GM10266 (cell line): ENCODE results near the gene HTR3E.
"Not testable (repeated sequence)": the region's sequence is repeated elsewhere in the genome, so short reads cannot be mapped to it uniquely, and the experiment has no call there.

Experiments used
- DNase-seq: peaks from one replicate; pipeline ENCODE4 v3.0.0; 2012; ENCODE audit errors: extremely low spot score
- TF ChIP-seq, protein P1 (sequence below): IDR thresholded peaks from 2 replicates; pipeline ENCODE4 v1.5.1; 2012; ENCODE audit warnings: mild to moderate bottlenecking, low read depth; ENCODE audit not compliant: control insufficient read depth, insufficient read depth; ENCODE audit errors: missing control alignments

HTR3E gene

DNA sequence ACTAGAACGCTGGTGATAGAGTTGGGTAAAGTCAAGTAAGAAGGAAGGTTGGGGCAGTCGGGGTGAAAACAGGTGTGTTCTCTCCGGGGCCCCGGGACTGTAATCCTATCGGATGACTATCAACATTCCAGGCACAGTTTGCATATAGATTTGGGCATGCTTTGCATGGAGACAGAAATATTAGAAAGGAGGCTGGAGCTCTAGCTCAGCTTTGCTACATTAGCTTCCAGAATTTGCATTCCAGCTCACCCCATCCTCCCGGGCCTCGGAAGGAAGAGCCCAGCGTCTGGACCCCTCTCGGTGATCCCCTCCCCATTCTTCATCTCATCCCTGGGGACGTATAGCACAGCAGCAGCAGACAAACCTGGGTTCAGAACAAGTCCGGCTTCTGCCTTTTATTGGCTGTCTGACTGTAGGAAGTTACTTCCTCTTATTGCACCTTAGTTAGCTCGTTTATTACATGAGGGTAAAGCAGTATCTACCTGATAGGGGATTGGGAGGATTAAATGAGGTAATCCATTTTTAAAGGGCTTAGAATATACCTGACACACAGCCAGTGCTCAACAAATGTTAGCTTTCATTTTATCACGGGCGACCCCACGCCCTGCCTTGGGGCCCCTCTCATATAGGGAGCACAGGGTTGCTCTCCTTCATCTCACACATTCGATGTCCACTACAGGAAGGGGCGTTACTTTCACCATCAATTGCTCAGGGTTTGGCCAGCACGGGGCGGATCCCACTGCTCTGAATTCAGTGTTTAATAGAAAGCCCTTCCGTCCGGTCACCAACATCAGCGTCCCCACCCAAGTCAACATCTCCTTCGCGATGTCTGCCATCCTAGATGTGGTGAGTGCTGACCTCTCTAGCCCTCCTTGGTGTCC, 3.2 kb downstream of the HTR3E start:
- TF ChIP-seq, protein P1, sequence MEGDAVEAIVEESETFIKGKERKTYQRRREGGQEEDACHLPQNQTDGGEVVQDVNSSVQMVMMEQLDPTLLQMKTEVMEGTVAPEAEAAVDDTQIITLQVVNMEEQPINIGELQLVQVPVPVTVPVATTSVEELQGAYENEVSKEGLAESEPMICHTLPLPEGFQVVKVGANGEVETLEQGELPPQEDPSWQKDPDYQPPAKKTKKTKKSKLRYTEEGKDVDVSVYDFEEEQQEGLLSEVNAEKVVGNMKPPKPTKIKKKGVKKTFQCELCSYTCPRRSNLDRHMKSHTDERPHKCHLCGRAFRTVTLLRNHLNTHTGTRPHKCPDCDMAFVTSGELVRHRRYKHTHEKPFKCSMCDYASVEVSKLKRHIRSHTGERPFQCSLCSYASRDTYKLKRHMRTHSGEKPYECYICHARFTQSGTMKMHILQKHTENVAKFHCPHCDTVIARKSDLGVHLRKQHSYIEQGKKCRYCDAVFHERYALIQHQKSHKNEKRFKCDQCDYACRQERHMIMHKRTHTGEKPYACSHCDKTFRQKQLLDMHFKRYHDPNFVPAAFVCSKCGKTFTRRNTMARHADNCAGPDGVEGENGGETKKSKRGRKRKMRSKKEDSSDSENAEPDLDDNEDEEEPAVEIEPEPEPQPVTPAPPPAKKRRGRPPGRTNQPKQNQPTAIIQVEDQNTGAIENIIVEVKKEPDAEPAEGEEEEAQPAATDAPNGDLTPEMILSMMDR: no peak
- DNase-seq: no peak

DNA sequence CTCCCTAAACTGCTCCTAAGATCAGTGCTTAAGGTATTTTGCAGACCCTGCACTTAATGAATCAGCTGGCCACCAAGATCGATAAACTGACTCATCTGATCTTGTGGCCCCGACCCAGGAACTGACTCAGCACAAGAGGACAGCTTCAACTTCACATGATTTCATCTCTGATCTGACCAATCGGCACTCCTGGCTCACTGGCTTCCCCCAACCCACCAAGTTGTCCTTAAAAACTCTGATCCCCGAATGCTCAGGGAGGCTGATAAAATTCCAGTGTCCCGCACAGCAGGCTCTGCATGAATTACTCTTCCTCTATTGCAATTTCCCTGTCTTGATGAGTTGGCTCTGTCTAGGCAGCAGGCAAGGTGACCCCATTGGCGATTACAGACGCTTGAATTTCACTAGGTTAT, 13.5 kb downstream of the HTR3E start:
- DNase-seq: no peak

DNA sequence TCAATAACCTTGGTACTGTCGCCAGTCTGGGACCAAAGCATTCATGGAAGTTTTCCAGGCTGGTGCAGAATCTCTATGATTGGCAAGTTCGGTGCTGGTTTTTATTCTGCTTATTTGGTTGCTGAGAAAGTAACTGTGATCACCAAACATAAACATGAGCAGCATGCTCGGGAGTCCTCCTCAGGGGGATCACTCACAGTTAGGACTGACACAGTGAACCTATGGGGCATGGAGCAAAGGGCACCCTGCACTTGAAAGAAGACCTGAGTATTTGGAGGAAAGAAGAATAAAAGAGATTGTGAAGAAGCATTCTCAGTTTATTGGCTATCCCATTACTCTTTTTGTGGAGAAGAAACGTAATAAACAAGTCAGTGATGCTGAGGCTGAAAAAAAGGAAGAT, 19.2 kb downstream of the HTR3E start:
- DNase-seq: no peak

More for the DNA sequence above, 13.5 kb downstream of the HTR3E start:
- TF ChIP-seq, protein P1: no peak

DNA sequence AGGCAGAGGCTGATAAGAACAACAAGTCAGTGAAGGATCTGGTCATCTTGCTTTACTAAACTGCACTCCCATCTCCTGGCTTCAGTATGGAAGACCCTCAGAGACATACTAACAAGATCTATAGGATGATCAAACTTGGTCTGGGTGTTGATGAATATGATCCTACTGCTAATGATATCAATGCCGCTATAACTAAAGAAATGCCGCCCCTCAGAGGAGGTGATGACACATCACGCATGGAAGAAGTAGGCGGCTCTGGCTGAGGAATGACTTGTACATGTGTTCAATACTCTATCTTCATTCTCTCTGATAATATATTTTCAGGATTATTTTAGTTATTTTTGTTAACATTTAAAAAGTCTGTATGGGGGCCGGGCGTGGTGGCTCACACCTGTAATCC, 20.8 kb downstream of the HTR3E start:
- DNase-seq: no peak
- TF ChIP-seq, protein P1: no peak

More for the DNA sequence above, 19.2 kb downstream of the HTR3E start:
- TF ChIP-seq, protein P1: no peak

DNA sequence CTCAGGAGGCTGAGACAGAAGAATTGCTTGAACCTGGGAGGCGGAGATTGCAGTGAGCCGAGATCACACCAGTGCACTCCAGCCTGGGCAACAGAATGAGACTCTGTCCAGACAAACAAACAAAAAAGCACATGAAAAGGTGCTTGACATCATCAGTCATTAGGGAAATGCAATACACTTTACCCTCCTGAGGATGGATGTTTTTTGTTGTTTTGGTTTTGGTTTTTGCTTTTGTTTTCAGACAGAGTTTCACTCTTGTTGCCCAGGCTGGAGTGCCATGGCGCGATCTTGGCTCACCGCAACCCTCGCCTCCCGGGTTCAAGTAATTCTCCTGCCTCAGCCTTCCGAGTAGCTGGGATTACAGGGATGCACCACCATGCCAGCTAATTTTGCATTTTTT, 24.2 kb downstream of the HTR3E start:
- DNase-seq: not testable (repeated sequence)

DNA sequence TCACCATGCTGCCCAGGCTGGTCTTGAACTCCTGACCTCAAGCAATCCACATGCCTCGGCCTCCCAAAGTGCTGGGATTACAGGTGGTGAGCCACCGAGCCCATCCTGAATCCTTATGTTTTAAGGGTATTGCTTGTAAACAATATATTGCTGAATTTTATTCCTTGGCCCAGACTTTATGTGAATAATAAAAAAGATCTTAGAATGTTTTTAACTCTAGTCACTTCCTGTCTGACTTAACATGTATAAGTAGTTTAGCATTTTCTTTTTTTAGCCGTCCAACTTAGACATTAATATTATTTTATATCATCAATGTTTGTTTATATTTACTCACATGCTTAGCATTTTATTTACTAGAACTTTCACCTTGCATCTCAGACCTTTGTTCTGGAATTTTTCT, 29.1 kb downstream of the HTR3E start:
- TF ChIP-seq, protein P1: no peak
- DNase-seq: no peak

DNA sequence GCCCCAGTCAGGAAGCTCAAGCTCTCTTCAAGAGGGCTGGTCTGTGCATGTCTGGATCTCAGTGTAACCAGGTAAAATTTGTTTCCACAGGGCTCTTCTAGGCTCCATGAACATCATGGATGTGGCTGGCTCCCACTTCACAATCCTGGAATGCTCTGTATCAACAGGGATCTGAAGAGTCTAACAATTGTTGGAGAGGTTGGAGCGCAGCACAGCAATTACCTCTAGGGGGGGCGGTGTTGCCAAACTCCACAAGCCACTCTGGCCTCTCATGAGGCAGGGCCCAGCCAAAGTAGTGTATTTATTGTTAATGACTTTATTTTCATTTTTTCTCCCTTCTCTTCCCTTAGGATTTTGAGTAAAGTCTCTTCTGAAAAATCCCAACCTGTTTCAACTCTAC, 32.1 kb downstream of the HTR3E start:
- DNase-seq: no peak
- TF ChIP-seq, protein P1: peak; percentile 65

DNA sequence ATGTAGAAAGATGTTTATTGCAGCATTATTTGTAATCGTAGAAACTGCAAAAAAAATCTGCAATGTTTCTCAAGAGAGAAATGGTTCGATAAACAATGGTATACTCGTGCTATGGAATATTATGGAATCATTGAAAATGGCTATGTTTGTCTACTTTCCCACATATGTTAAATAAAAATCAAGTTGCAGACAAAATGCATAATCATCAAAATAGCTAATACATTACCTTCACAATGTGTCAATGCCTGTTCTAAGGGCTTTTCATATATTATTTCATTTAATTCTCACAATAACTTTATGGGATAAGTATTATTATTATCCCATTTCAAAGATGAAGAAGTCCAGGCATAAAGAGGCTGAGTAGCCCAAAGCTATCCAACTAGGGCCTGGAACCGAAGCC, 36.1 kb downstream of the HTR3E start:
- no peak for DNase-seq
- TF ChIP-seq, protein P1: no peak
